Measurements from ENCODE around the gene TAC3. TPM values are rescaled to one million over a fixed set of nuclear protein-coding genes. Genes with fewer than 3 reads are reported as not detected.

TAC3 gene
- total RNA-seq, 8 experiments from 2014 or later, result 2.4 to 11.2 (median 3.6) TPM; not detected in 5

DNA sequence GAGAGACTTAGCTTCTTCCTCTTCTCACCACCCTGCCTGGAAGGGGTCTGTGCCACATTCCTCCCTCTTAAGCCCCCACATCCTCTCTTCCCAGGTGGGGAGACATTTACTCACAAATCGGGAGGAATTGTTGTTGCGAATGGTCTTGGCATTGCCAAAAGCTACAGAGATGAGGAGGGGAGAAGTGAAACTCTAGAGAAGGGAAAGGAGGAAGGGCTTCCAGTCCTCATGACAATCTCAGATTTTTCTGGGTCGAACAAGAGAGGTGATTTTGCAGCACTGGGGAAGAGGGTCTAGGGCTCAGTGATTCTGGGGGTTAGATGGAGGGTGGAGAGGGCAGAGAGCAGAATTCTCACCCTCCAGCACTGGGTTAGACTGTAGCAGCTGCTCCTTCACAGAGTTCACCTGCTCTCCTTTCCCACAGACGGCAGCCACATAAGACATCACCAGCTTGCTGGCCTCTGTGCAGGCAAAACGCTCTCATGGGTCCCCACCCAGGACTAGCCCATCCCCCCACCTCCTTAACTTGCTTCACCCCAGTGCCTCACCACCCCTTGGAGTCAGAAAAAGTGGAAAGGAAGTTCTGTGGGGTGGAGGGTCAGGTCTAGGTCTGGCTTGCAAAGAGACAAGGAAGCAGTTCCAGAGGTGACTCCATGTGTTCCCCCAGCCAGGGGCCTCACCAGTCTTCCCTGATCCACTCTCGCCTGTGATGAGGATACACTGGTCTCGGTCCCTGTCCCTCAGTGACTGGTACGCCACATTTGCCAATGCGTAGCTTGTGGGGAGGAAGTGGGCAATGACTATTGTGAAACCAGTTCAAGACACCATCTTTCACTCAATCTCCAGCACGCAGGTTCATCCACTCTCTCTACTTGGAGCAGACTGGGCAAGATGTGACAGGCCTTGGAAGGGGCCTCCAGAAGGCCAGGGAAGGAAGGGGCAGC lies 30.9 kb upstream of the TAC3 start:
- Histone ChIP-seq H3K27ac (no peak overlapping the region), H3K4me1 (replicated peaks in 1 of 2) (no peaks in the 10 kb centered on the region), H3K4me3 (no peak overlapping the region)
- in situ Hi-C loops (cut with MboI; ENCODE audit: low pct_unique_long_range_greater_than_20kb in 2 of 9, low sequenced_read_pairs in 9 of 9, unreplicated experiment in 9 of 9), result loop anchor here in 1 of 9 experiments (25.0 kb wide), 1 partner anchor 535 kb away; the partner anchor contains the start of gene RBMS2
- 40 to 80% (median 58%) methylated on average over 1 to 5 of the region's 10 CpGs; no CpG with 5 or more reads in 2 of the 10 experiments for WGBS, 10 experiments
- no peak for ATAC-seq (replicated peaks in 6 of 8)

DNA sequence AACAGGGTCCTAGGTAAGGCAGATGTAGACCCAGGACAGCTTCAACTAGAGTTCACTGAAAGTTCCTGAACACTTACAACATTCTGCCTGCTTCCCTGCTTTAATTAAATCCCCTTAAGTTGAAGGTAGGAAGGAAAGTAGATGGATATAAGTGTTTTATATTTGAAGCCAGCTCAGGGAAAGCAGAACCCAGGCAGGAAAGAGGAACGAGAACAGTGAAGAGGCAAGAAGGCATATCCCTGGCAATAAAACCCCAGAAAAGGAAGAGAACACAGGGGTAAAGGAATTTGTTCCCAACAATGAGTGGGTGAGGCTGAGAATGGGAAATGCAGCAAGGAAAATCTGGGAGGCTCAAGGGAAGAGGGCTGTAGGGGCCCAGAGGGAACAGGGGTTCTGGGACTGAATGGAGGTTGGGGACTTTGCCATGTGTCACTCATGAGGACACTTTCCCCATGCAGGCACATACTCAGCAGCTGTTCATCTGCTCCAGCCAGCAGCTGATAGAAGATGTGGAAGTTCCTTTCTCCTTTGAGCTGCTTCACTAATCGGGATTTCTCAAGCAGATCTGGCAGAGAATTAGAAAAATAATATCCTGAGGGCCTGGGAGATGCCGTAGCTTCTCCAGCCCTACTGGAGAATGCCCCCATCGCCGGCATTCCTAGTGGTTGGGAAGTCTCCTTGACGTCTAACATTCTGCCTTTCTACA lies 29.9 kb upstream of the TAC3 start:
- ATAC-seq (replicated peaks in 6 of 8), result no peak

DNA sequence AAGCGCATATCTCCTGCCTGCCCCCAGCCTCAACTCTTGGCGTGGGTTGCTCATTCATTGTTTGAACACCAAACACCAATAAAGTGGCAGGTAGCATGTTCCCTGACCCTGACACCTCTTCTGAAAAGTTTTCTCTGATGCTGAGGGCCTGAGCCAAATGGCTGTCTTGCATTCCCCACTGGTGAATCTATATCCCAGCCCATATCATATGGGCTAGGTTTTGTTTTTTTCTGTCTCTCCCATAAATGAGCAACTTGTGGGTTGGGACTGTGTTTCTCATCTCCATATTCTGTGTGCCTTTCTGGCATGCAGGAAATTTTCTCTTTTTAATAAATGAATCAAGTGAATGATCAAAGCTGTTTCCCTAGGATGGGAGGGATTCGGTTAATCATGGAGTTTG lies 28.6 kb upstream of the TAC3 start:
- no peak overlapping the region for H3K4me3 ChIP-seq
- in situ Hi-C loops (cut with MboI; ENCODE audit: low pct_unique_long_range_greater_than_20kb in 2 of 9, low sequenced_read_pairs in 9 of 9, unreplicated experiment in 9 of 9), result loop anchor here in 1 of 9 experiments (25.0 kb wide), 1 partner anchor 533 kb away; the partner anchor contains the start of gene RBMS2
- no peaks in the 10 kb centered on the region for H3K4me1 ChIP-seq (replicated peaks in 1 of 2)
- ATAC-seq (replicated peaks in 6 of 8), result peak in 2 of 8 experiments; percentile 75 to 89
- no peak overlapping the region for H3K27ac ChIP-seq
- 0 to 74% (median 64%) methylated on average over 1 to 3 of the region's 3 CpGs; no CpG with 5 or more reads in 3 of the 10 experiments for WGBS, 10 experiments

More for the DNA sequence above, 29.9 kb upstream of the TAC3 start:
- in situ Hi-C loops (cut with MboI; ENCODE audit: low pct_unique_long_range_greater_than_20kb in 2 of 9, low sequenced_read_pairs in 9 of 9, unreplicated experiment in 9 of 9), result loop anchor here in 1 of 9 experiments (25.0 kb wide), 1 partner anchor 534 kb away; the partner anchor contains the start of gene RBMS2
- 0 to 73% (median 59%) methylated on average over 1 to 6 of the region's 6 CpGs; no CpG with 5 or more reads in 2 of the 10 experiments for WGBS, 10 experiments
- H3K4me1 ChIP-seq (replicated peaks in 1 of 2), result no peaks in the 10 kb centered on the region
- H3K4me3 ChIP-seq, result no peak overlapping the region
- H3K27ac ChIP-seq, result no peak overlapping the region

DNA sequence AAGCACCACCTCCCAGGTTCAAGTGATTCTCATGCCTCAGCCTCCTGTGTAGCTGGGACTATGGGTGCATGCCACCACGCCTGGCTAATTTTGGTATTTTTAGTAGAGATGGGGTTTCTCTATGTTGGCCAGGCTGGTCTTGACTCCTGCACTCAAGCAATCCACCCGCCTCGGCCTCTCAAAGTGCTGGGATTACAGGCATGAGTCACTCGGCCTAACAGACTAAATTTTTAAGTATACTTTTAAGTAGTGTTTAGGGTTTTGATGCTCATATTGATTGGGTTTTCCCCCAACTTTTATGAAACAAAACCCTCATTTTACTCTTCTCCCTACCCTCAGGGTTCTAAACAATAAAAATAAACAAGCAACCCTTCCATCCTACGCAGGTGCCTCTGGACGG lies 28.1 kb upstream of the TAC3 start:
- no peak for ATAC-seq (replicated peaks in 6 of 8)
- no peak overlapping the region for H3K27ac ChIP-seq
- 0 to 88% (median 77%) methylated on average over 1 to 5 of the region's 6 CpGs; no CpG with 5 or more reads in 1 of the 10 experiments for WGBS, 10 experiments
- H3K4me3 ChIP-seq, result no peak overlapping the region
- in situ Hi-C loops (cut with MboI; ENCODE audit: low pct_unique_long_range_greater_than_20kb in 2 of 9, low sequenced_read_pairs in 9 of 9, unreplicated experiment in 9 of 9), result loop anchor here in 1 of 9 experiments (25.0 kb wide), 1 partner anchor 532 kb away; the partner anchor contains the start of gene RBMS2
- H3K4me1 ChIP-seq (replicated peaks in 1 of 2), result no peaks in the 10 kb centered on the region

DNA sequence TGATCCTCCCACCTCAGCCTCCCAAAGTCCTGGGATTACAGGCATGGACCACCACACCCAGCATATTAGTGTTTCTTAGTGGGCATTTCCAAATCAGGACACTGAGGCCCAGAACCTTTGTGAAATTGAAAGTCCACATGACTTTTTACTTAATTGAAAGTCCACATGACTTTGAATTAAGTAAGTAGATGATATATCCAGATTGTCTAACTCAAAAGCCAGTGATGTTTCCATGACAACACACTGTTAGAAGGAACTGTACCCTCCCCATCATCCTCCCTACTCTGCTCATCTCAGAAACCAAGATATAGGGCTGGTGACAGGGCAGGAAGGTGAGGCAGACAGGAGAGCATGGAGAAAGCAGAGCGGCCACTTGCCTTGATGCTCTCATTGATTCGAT lies 26.4 kb upstream of the TAC3 start:
- in situ Hi-C loops (cut with MboI; ENCODE audit: low pct_unique_long_range_greater_than_20kb in 2 of 9, low sequenced_read_pairs in 9 of 9, unreplicated experiment in 9 of 9), result loop anchor here in 1 of 9 experiments (25.0 kb wide), 1 partner anchor 530 kb away; the partner anchor contains the start of gene RBMS2
- no peak for ATAC-seq (replicated peaks in 6 of 8)
- WGBS, 10 experiments, result 59 to 100% (median 83%) methylated on average over 1 to 2 of the region's 2 CpGs; no CpG with 5 or more reads in 6 of the 10 experiments
- Histone ChIP-seq H3K4me1 (replicated peaks in 1 of 2) (no peaks in the 10 kb centered on the region), H3K4me3 (no peak overlapping the region), H3K27ac (no peak overlapping the region)

DNA sequence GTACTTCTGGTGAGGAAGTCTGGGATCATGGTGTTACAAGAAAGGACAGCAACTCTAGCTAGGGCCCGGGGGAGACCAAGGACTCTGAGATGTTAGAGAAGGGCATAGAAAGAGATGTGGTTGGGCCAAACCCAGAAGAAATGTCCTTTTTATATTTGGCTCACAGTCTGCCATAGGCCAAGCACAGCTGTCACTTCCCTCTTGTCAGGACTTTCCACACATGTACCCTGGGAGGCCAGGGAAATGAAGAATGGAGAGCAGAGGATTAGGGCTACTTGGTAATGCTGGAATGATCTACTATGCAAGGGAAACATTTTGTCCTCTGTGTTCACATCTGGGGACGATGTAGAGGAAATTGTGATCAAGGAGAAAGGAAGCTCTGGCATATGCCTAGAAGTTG lies 24.4 kb upstream of the TAC3 start:
- Histone ChIP-seq H3K27ac (no peak overlapping the region), H3K4me3 (no peak overlapping the region), H3K4me1 (replicated peaks in 1 of 2) (no peaks in the 10 kb centered on the region)
- 20 to 82% (median 69%) methylated on average over 1 to 2 of the region's 2 CpGs; no CpG with 5 or more reads in 1 of the 10 experiments for WGBS, 10 experiments
- ATAC-seq (replicated peaks in 6 of 8), result peak in 2 of 8 experiments; percentile 17 to 23
- in situ Hi-C loops (cut with MboI; ENCODE audit: low pct_unique_long_range_greater_than_20kb in 2 of 9, low sequenced_read_pairs in 9 of 9, unreplicated experiment in 9 of 9), result loop anchor here in 1 of 9 experiments (25.0 kb wide), 1 partner anchor 528 kb away; the partner anchor contains the start of gene RBMS2

DNA sequence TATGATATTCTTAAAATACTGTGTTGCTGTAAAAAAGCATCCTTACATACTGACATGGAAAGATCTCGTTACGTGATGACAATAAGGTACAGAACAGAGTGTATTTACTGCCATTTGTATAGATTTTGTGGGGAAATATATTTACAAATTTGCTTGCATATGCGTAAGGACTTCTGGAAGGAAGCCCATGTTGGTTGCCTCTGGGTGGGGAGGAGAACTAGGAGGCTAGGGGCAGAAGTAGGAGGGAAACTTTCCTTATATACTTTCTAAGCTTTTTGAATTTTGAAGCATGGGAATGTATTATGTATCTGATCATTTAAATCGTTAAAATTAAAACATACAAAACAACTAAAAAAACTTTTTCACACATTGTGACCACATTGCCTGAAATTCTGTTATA lies 23.9 kb upstream of the TAC3 start:
- ATAC-seq (replicated peaks in 6 of 8), result peak in 3 of 8 experiments; percentile 14 to 57 (median 55)
- Histone ChIP-seq H3K4me1 (replicated peaks in 1 of 2) (no peaks in the 10 kb centered on the region), H3K27ac (no peak overlapping the region), H3K4me3 (no peak overlapping the region)
- in situ Hi-C loops (cut with MboI; ENCODE audit: low pct_unique_long_range_greater_than_20kb in 2 of 9, low sequenced_read_pairs in 9 of 9, unreplicated experiment in 9 of 9), result loop anchor here in 1 of 9 experiments (25.0 kb wide), 1 partner anchor 528 kb away; the partner anchor contains the start of gene RBMS2
- 0 to 100% (median 75%) methylated on average over 1 to 4 of the region's 4 CpGs; no CpG with 5 or more reads in 1 of the 10 experiments for WGBS, 10 experiments

DNA sequence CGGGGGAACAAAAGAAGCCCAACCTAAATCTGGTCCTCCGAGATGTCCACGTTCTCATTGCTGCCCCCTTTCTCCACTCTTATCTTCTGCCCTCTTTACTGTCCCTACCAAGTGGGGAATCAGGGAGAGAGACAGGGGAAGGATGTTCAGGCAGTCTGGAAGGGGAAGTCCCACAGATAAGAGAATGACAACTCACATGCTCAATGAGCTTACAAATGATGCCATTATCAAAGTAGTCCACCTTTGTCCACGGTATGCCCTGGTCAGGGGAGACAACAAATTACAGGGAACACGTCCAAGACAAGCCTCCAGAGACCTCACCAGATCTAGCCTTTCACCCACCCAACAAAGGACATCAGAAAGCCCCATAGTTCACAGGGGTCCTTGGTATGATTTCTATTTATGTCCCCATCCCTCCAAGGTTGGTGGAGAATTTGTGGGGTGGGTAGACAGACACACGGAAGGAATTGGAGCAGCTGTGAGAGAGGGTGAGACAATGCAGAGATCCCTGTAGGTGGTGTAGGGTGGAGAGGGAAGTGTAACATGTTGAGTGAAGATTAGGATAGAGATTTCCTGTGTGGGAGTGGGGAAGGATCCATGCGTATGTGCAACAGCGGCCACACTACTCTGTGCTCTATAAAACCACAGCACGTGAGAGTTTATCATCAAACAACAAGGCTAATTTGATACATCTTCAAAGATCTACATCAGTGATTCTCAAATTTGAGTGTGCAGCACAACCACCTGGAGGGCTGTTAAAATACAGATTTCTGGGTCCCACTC lies 22.9 kb upstream of the TAC3 start:
- no peak overlapping the region for H3K4me3 ChIP-seq
- ATAC-seq (replicated peaks in 6 of 8), result no peak
- no peak overlapping the region for H3K27ac ChIP-seq
- no peaks in the 10 kb centered on the region for H3K4me1 ChIP-seq (replicated peaks in 1 of 2)
- in situ Hi-C loops (cut with MboI; ENCODE audit: low pct_unique_long_range_greater_than_20kb in 2 of 9, low sequenced_read_pairs in 9 of 9, unreplicated experiment in 9 of 9), result loop anchor here in 1 of 9 experiments (25.0 kb wide), 1 partner anchor 527 kb away; the partner anchor contains the start of gene RBMS2
- 60 to 89% (median 70%) methylated on average over 1 to 5 of the region's 9 CpGs for WGBS, 10 experiments

DNA sequence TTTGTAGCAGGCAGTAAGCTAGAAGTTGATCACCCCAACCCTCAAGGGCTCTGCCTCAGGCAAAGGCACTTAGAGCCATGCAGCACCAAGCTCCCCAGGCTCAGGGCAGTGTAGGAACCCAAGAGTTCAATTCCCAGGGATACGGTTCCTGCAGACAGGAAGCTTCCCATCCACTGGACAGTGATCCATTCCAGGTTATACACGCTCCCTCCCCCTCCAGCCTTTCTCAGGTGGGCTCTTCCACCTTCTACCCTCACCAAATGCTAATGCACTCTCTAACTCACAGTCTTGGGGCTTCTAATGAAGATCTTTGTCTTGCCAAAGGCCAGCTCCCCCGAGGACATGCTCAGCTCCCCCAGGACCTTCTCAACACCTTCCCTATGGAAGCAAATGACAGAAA lies 20.9 kb upstream of the TAC3 start:
- WGBS, 10 experiments, result 10 to 80% (median 33%) methylated on average over 1 to 3 of the region's 3 CpGs; no CpG with 5 or more reads in 5 of the 10 experiments
- Histone ChIP-seq H3K4me1 (replicated peaks in 1 of 2) (no peaks in the 10 kb centered on the region), H3K4me3 (no peak overlapping the region), H3K27ac (no peak overlapping the region)
- in situ Hi-C loops (cut with MboI; ENCODE audit: low pct_unique_long_range_greater_than_20kb in 2 of 9, low sequenced_read_pairs in 9 of 9, unreplicated experiment in 9 of 9), result loop anchor here in 1 of 9 experiments (25.0 kb wide), 1 partner anchor 525 kb away; the partner anchor contains the start of gene RBMS2
- ATAC-seq (replicated peaks in 6 of 8), result no peak

DNA sequence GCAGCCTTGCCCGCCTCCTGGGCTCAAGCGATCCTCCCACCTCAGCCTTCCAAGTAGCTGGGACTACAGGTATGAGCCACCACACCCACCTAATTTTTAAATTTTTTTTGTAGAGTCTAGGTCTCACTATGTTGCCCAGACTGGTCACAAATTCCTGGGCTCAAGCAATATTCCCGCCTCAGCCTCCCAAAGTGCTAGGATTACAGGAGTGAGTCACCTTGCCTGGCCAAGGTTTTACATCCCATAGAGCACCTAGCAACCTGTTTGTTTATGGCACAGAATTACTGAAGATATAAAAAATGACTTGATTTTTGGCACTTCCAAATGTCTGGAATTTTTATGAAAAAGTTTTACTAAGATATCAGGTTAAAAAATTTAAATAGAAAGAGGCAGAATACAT lies 17.1 kb upstream of the TAC3 start:
- ATAC-seq (replicated peaks in 6 of 8), result no peak
- 83 to 100% (median 100%) methylated on average over 1 to 3 of the region's 3 CpGs; no CpG with 5 or more reads in 2 of the 10 experiments for WGBS, 10 experiments
- no peak overlapping the region for H3K4me3 ChIP-seq

DNA sequence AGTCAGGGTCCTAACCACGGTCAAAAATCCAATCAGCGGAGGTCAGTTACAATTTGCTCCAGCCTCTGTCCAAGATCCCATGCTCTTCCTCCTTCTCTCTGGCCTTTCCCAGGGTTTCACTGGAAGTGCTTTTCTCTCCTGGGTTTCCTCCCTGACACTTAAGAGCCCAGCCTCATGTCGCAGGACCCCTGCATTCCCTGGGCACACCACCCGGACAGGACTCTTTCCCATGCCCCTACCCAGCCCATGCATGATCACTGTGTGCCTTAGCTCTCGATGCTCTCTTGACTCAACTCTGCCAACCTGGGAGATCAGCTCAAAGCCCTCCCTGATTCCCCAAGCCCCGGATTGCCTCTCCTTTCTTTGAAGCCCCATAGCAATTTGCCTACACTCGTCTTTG lies 15.5 kb upstream of the TAC3 start:
- no peak for ATAC-seq (replicated peaks in 6 of 8)
- peak overlapping the region in 1 of 2 donors; percentile 56 for H3K27ac ChIP-seq
- H3K4me3 ChIP-seq, result no peak overlapping the region
- WGBS, 10 experiments, result 40 to 58% (median 55%) methylated on average over 1 to 4 of the region's 7 CpGs; no CpG with 5 or more reads in 6 of the 10 experiments
- in situ Hi-C loops (cut with MboI; ENCODE audit: low pct_unique_long_range_greater_than_20kb in 2 of 9, low sequenced_read_pairs in 9 of 9, unreplicated experiment in 9 of 9), result loop anchor here in 1 of 9 experiments (25.0 kb wide), 1 partner anchor 519 kb away; the partner anchor contains the start of gene RBMS2
- peaks cover 16 to 20% of the 10 kb centered on the region in 2 donors for H3K4me1 ChIP-seq (replicated peaks in 1 of 2)

More for the DNA sequence above, 17.1 kb upstream of the TAC3 start:
- in situ Hi-C loops (cut with MboI; ENCODE audit: low pct_unique_long_range_greater_than_20kb in 2 of 9, low sequenced_read_pairs in 9 of 9, unreplicated experiment in 9 of 9), result loop anchor here in 1 of 9 experiments (25.0 kb wide), 1 partner anchor 521 kb away; the partner anchor contains the start of gene RBMS2
- Histone ChIP-seq H3K27ac (no peak overlapping the region), H3K4me1 (replicated peaks in 1 of 2) (peaks cover 5 to 7% of the 10 kb centered on the region in 2 donors)
